Hindlimb muscle (tissue), 1 donor: Measurements from ENCODE around the gene LIPC. TPM values are rescaled to one million over a fixed set of nuclear protein-coding genes. Genes with fewer than 3 reads are reported as not detected.
A peak's percentile ranks its signal among the peaks of the same experiment; 100 is the strongest.

ENCODE experiments used
- DNase-seq: peaks from one replicate; pipeline ENCODE4 v3.0.0-alpha.2; 2013
- polyA plus RNA-seq: library from polyadenylated mRNA; unstranded; fragments of 120-200 nt; gene quantifications from one replicate; pipeline ENCODE4 v1.2.1, GENCODE V29; 2013; ENCODE audit not compliant: insufficient read length

The LIPC gene
- polyA plus RNA-seq, 1 donor: 1.0 TPM

GRCh38 chr15:58519516-58519915 is 87.7 kb downstream of the LIPC start:
- DNase-seq: no peak

GRCh38 chr15:58520464-58520863 is 88.7 kb downstream of the LIPC start:
- no peak for DNase-seq

DNA sequence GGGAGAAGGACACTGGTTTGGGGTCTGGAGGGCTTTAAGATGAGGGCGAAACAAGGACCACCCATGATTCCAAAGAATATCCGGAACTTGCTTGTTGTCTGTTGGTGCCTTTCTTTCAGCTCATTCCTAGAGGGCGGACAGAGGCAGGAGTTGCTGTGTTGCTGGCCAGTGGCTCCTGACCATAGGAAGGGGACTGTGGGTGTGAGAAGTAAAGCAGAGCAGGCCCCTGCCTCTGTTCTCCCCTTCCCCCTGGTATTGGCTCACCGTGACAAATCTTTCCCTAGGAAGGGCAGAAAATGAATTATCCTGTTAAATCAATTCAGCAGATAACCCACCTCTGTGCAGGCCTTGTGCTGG is 89.1 kb downstream of the LIPC start:
- no peak for DNase-seq

GRCh38 chr15:58521293-58521991 is 89.7 kb downstream of the LIPC start:
- DNase-seq: no peak

DNA sequence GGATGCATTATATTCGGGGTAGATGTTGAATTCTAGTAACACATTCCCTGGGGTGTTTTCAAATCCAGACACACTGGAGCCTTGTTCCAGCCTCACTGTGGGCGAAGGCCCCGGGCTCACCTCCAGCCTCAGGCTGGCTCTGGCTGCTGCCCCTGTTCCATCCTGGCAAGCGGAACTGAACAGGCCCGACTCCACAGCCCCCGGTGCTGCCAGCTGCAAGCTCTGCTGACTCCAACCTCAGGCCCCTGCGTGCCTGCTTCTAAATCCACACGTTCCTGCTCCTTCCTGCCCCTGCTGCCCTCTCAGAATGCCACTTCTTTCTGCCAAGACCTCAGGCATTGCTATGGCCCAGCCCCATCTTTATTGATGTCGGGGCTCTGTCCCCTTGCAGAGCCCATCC is 90.6 kb downstream of the LIPC start:
- no peak for DNase-seq

GRCh38 chr15:58522865-58523264 is 91.1 kb downstream of the LIPC start:
- DNase-seq: no peak

GRCh38 chr15:58523634-58524033 is 91.8 kb downstream of the LIPC start:
- no peak for DNase-seq

- DNase-seq: no peak
These were observed 92.5 kb downstream of the LIPC start for GRCh38 chr15:58524247-58524646.

DNA sequence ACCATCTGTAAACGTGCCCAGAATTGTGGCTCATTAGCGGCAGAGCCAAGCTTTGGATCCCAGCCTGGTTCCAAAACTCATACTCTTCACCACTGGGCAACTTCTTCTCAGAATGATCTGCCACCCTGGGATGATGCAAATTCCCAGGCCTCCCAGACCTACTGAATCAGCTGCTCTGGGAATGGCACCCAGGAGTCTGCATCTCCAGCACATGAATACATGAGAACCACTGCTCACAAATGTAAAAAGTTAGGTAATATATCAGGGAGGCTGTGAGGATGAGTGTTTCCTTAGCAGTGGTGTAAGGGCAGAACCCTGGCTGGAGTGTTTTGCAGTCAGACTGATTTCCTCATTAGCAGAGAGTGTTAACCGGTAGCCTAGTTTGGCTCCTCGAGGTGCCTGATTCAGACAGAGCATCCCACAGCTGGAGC is 94.2 kb downstream of the LIPC start:
- no peak for DNase-seq

GRCh38 chr15:58526647-58527192 is 94.9 kb downstream of the LIPC start:
- DNase-seq: no peak

GRCh38 chr15:58527573-58528187 is 95.9 kb downstream of the LIPC start:
- no peak for DNase-seq

- peak; percentile 36 for DNase-seq
These were observed 96.5 kb downstream of the LIPC start for GRCh38 chr15:58528188-58528870.

GRCh38 chr15:58529041-58529440 is 97.2 kb downstream of the LIPC start:
- DNase-seq: no peak

DNA sequence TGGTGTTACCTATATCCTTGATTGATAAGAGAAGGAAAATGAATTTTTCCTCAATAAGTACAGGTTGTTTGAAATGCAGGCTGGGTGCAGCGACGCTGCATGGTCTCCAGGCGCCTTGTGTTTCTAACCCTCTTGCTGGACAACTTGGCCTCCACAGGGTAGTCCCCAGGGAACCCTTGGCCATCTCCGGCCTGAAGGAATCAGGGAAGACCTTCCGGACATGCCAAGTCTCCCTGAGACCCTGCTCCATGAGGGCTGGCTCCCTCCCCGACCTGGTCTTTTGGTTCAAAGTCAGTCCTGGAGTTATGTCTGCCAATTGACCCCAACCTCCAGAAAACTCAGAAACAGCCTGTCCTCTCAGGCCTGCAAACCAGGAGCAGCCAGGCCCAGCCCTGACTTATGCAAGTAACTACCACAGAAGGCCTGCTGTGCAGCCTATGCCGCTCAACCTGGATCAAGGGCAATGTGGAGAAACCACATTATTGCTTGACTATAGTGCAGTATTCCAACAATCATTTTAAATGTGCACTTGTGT is 98.3 kb downstream of the LIPC start:
- no peak for DNase-seq

DNA sequence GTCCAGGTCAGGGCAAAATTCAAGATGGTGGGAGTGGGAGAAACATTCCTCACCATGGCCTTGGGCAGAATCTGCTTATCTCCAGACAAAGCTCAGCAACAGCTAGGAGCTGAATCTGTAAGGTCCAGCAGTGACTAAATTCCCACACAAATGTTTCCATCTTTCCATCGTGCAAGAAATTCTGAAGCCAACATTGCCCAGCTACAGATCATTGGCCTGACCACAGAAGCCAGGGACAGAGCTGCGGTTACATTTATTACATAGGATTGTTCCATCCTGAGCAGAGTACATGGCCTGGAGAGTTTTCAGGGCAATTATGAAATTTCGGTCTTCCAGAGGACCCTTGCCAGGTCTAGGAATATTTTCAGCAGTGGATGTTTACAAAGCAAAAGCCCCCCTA is 100.3 kb downstream of the LIPC start:
- no peak for DNase-seq

- no peak for DNase-seq
These were observed 102.8 kb downstream of the LIPC start for GRCh38 chr15:58534556-58534955.

- no peak for DNase-seq
These were observed 103.5 kb downstream of the LIPC start for GRCh38 chr15:58535337-58535736.

DNA sequence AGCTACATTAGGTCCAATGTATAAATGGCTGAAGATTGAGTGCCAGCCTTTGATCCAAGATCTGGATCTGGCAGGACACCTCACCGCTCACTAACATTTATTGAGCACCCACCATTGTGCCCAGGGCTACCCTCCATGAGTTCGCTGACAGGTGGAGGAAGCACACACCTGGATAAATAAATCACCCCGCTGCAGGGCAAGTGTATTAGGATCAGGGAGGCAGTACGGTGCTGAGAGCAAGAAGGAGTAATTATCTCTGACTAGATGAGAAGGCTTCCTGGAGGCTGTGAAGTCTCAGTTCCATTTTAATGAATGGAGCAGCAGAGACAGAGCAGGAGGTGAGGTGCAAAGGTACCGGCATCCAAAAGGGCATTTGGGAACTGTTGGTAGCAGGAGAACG is 104.1 kb downstream of the LIPC start:
- DNase-seq: no peak

DNA sequence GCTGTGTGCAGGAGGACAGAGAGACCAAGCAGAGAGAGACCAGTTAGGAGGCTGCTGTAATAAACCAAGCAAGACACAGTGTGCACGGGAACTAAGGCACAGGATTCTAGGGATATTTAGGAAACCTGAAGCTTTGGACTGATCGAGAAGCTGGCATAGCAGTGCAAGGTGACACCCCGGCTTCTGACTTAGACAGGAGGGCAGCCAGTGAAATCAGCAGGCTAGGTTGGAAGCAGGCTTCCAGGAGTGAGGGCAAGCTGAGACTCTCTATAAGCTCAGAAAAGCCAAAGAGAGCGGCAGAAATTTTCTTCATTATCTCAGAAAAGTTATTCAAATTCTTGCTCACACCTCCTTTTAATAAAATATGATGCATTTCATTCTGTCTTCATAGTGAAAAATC is 104.6 kb downstream of the LIPC start:
- DNase-seq: no peak

DNA sequence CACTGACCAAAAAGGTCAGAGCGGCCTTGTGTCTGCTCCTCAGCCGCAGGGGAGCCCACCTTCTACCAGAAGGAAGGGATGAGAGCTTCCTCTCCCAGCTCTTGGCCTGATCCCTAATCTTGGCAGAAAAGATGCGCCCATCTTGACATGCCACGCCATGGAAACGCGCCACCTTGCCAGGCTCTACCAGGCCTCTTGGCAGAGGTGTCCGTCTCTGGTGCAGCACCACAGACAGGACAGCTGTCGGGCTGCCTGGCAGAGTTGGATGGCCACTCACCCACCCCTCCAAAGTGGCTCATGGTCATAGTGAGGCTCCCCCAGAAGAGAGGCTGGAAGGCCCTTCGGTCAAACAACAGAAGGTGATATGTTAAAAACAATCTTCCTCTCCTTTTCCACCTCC is 105.2 kb downstream of the LIPC start:
- no peak for DNase-seq

GRCh38 chr15:58538225-58538727 is 106.5 kb downstream of the LIPC start:
- no peak for DNase-seq

GRCh38 chr15:58538901-58539300 is 107.1 kb downstream of the LIPC start:
- no peak for DNase-seq

DNA sequence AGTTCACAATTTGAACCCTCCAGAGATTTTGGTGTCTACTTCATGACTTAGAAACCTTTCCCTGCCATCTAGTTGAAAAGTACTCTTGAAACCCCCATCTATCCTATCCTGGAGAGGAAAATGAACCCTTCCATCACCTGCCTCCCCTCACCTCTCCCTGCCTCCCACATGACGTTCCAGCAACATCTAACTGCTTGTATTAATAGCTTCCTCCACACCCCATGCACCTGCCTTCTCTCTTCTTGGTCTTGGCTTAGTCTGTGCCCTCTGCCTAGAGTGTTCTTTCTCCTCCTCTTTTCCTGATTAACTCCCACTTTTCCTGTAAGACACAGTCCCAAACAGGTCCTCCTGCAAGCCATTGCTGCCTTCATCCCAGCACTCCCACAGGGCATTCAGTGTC is 107.8 kb downstream of the LIPC start:
- no peak for DNase-seq
